GM12891 (cell line): ENCODE measurements around the gene ZNF410.

Experiments used
- POLR2A ChIP-seq: IDR thresholded peaks from 2 replicates; pipeline ENCODE4 v1.6.1; 2011; ENCODE audit warnings: low read depth, low read length, control low read depth
- TAF1 ChIP-seq: IDR thresholded peaks from 2 replicates; pipeline ENCODE4 v1.6.1; 2011; ENCODE audit warnings: low read depth, low read length, control low read depth

DNA sequence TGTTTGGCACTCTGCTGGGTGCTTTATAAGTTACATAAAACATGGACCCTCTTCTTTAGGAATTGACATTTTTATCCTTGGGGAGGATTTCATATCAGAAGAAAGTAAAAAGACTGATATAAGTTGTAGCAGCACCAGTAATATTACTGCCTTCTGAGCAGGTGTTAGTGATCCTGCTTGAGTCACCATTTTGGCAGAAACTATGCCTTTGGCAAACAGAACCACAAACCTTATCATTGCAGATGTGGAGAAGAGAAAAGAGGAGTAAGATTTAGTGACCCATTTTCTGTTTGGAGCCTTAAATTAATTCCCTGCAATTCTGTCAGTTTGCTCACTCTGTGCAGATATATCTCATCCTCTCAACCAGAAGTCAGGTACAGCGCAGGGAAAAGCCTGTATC lies 23.0 kb downstream of the ZNF410 start:
- no peak for TF ChIP-seq POLR2A
- no peak for TF ChIP-seq TAF1
